ENCODE results near the gene CDKN1C.

CDKN1C gene

DNA sequence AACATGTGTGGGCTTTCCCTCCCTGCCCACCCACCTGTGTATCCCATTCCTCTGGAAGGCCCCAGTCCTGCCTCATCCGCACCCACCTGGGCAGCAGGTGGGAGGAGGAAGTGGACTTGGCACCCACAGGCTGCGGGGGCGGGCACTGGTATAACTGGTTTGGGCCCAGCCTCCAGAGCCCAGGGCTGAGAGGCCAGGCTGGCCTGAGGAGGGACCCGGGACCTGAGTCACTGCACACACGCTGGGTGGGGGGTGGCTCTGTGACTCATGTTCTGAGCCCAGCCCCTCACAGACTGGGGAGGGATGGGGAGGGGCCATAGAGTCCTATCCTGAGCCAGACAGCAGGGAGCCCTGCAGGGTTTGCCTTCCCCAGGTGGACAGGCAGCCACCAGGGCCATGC is 26.9 kb upstream of the CDKN1C start:
- Mint-ChIP-seq H3K9me3 (no peaks in the 10 kb centered on the region), H3K4me3 (no peak overlapping the region)

DNA sequence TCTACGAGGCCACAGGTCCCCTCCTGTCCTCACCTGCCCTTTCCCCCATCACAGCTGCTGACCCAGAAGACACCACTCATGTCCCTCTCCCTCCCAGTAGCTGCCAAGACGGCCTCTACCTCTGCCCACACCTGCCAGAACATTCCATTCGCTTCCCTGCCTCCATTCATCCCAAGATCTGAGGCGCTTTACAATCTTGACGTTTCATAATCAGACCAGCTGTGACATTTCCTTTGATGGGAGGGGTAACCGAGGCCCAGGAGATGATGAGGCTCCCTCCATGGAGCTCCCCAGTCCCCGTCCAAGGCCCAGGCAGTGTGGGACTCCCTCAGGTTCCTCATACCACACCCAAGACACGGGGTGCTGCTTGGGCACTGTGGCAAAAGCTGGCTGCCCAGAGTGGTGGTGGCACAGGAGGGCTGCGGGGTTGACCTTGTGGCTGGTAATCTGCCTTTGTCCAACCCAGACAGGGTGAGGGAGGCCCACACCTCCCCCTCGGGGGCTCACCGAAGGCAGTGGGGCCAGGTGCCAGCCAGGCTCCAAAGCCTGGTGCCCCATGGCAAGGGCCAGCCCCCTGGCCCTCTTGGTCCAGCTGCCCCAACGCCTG is 26.3 kb upstream of the CDKN1C start:
- peaks cover 17% of the 10 kb centered on the region for H3K4me1 Mint-ChIP-seq
- H3K9me3 Mint-ChIP-seq = peaks cover under 1% of the 10 kb centered on the region
- H3K36me3 Mint-ChIP-seq (ENCODE audit: low read depth) = no peaks in the 10 kb centered on the region
- H3K27me3 Mint-ChIP-seq (ENCODE audit: low read depth, poor library complexity) = peaks cover 8% of the 10 kb centered on the region
- no peak overlapping the region for H3K4me3 Mint-ChIP-seq
- TF ChIP-seq, protein P1, sequence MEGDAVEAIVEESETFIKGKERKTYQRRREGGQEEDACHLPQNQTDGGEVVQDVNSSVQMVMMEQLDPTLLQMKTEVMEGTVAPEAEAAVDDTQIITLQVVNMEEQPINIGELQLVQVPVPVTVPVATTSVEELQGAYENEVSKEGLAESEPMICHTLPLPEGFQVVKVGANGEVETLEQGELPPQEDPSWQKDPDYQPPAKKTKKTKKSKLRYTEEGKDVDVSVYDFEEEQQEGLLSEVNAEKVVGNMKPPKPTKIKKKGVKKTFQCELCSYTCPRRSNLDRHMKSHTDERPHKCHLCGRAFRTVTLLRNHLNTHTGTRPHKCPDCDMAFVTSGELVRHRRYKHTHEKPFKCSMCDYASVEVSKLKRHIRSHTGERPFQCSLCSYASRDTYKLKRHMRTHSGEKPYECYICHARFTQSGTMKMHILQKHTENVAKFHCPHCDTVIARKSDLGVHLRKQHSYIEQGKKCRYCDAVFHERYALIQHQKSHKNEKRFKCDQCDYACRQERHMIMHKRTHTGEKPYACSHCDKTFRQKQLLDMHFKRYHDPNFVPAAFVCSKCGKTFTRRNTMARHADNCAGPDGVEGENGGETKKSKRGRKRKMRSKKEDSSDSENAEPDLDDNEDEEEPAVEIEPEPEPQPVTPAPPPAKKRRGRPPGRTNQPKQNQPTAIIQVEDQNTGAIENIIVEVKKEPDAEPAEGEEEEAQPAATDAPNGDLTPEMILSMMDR (IDR thresholded peaks at IDR 0.05) = no peak
- H3K27ac Mint-ChIP-seq = no peak overlapping the region
- DNase-seq = no peak

More for the DNA sequence above, 26.9 kb upstream of the CDKN1C start:
- Mint-ChIP-seq H3K36me3 (ENCODE audit: low read depth) (no peaks in the 10 kb centered on the region), H3K4me1 (peaks cover 17% of the 10 kb centered on the region), H3K27ac (no peak overlapping the region), H3K27me3 (ENCODE audit: low read depth, poor library complexity) (peaks cover 5% of the 10 kb centered on the region)
- TF ChIP-seq, protein P1 (IDR thresholded peaks at IDR 0.05) = no peak
- no peak for DNase-seq

DNA sequence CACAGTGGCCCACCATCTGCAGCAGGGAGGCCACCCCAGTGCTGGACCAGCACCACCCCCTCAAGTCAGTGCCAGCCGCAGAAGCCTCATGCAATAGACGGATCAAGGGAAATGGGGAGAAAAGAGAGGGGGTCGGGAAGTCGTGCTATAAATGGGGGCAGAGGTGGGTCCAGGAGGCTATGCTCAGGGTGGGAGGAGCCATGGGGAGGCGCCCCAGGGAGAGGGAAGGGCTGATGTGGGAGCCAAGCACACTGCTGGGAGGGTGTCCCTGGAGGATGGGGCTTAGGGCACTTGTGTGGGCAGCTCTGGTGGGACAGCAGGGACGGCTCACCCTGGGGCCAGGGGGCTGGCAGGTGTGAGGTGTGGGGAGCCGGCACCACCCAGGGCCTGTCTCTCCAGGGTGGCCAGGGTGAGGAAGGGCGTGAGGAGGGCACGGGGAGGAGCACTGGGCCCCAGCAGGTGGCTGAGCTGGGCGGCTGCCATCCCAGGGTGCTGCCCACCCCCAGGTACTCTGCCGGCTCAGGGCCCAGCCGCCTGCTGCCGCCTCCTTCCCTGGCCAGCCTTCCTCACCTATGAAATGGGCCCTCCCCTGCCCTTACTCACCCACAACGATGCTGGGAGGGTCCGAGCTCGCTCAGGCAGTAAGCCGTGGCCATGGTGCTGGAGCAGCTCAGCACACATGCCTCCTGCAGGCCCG is 25.7 kb upstream of the CDKN1C start:
- Mint-ChIP-seq H3K27ac (no peak overlapping the region), H3K36me3 (ENCODE audit: low read depth) (no peaks in the 10 kb centered on the region), H3K4me3 (no peak overlapping the region), H3K9me3 (peaks cover 7% of the 10 kb centered on the region), H3K4me1 (peaks cover 17% of the 10 kb centered on the region), H3K27me3 (ENCODE audit: low read depth, poor library complexity) (peaks cover 8% of the 10 kb centered on the region)
- no peak for DNase-seq
- TF ChIP-seq, protein P1 (IDR thresholded peaks at IDR 0.05) = no peak

GRCh38 chr11:2910401-2910955 is 24.9 kb upstream of the CDKN1C start:
- TF ChIP-seq, protein P1 (IDR thresholded peaks at IDR 0.05) = no peak
- Mint-ChIP-seq H3K9me3 (peaks cover 13% of the 10 kb centered on the region), H3K4me1 (peaks cover 17% of the 10 kb centered on the region), H3K27ac (peak overlapping the region; percentile 15), H3K4me3 (no peak overlapping the region), H3K27me3 (ENCODE audit: low read depth, poor library complexity) (peaks cover 8% of the 10 kb centered on the region), H3K36me3 (ENCODE audit: low read depth) (peaks cover 6% of the 10 kb centered on the region)
- DNase-seq = no peak

DNA sequence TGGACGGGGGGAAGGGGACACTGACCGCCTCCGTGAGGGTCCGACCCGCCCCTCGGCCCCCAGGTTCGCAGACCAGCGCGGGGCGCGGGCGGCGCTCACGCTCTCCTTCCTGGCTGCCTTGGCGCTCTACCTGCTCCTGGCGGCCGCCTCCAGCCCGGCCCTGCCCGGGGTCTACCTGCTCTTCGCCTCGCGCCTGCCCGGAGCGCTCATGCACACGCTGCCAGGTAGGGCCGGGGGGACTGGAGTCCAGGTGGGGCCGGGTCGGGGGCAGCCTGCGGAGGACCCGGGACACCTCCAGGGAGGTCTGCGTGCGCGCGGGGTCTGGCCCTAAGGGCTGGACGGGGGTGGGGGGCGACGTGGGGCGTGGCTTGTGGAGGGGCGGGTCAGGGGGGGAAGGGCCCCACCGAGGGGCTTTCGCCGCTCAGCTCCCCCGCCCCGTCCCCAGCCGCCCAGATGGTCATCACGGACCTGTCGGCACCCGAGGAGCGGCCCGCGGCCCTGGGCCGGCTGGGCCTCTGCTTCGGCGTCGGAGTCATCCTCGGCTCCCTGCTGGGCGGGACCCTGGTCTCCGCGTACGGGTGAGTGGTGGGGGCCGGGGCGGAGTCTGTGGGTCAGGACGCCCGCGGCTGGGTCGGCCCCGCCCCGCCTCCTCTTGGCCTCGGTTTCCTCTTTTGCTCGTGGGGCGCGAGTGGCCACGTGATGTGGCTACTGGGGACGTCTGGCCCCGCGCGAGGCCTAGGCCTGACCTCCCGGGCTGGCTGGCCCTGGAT is 23.7 kb upstream of the CDKN1C start:
- no peak overlapping the region for H3K27ac Mint-ChIP-seq
- H3K9me3 Mint-ChIP-seq = peaks cover 20% of the 10 kb centered on the region
- H3K27me3 Mint-ChIP-seq (ENCODE audit: low read depth, poor library complexity) = peaks cover 8% of the 10 kb centered on the region
- peaks cover 13% of the 10 kb centered on the region for H3K36me3 Mint-ChIP-seq (ENCODE audit: low read depth)
- no peak for DNase-seq
- peaks cover 17% of the 10 kb centered on the region for H3K4me1 Mint-ChIP-seq
- TF ChIP-seq, protein P1 (IDR thresholded peaks at IDR 0.05) = no peak
- H3K4me3 Mint-ChIP-seq = no peak overlapping the region

All from nephron progenitor cell (in vitro differentiated cells).